HG03439 (cell line): ENCODE measurements around the gene CETN2.

Experiments used
- ATAC-seq: cut with Tn5 transposase; IDR thresholded peaks from one replicate; pipeline ENCODE4 v1.9.1; 2021; ENCODE audit warnings: mild to moderate bottlenecking, moderate library complexity; ENCODE audit not compliant: unreplicated experiment

Gene CETN2

DNA sequence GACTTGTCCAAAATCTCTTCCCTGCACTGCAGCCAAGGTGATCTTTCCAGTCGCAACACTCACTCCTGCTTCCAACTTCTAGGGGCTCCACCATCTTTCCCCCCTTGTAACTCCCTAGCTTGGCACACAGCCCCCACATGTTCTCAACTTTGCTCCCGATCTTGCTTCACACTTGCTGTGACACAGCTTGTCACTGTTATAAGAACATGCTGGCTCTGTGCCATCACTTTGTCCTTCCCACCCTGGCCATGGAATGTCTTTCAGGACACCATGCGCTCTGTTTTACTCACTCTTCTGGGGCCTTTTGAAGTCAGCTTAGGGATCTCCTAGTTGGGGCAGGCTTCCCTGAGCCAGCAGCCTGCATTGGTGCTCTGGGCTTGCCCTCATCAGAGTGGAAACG is 2.8 kb upstream of the CETN2 start:
- ATAC-seq, result no peak

DNA sequence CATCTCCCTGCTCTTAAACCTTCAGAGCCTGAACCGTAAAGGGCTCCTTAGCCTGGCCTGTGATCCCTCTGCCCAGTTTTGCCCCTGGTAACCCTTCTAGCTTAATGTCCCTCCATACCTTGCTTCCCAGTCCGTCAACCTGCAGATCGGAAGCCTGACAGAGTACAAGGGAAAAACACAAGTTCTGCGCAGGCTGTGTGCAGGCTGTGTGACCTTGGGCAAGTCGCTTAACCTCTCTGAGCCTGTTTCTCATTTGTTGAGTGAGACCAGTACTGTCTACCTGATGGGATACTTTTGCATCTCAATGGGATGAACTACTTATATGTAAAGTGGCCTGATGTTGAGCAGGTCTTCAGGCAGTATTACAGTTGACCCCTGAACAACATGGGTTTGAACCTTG is 2.0 kb upstream of the CETN2 start:
- no peak for ATAC-seq

DNA sequence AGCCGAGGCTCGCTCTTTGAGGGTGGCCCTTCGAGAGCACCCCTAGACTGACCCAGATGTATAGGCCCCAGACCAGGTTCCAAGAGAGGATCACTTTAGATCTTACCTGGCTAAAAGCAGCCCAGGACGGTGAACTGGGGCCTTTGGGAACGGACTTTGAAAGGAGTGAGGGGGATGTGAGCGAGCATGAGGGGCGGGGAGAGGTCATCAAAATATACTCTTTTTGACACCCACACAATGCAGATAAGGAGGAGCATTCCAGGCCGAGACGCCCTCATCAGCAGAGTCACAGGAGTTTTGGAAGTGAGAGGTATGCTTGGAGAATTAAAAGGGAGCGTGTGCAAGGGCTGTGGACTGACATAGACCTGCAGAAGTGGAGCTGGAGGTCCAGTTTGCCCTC is 834 bp upstream of the CETN2 start:
- ATAC-seq, result no peak

DNA sequence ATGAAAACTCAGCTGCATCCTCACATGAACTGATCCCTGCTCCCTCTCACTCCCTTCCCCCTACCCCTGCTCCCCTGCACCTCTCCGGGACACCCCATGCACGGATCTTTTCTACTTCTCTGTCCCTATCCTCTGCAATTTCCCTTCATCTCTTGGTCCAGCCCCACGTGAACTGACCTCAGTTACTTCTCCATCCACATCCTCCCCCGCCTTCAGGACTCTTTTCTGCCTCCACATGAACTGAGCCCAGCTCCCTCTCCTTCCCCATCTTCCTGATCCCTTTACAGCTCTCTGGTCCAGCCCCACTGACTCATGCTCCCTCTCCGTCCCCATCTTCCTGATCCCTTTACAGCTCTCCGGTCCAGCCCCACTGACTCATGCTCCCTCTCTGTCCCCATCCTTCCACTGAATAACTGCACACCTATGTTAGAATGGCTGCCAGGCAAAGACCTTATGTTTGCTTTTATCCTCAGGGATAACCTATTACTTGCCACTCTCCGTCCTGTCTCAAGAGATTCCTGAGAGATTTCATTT is 5.6 kb downstream of the CETN2 start:
- no peak for ATAC-seq

DNA sequence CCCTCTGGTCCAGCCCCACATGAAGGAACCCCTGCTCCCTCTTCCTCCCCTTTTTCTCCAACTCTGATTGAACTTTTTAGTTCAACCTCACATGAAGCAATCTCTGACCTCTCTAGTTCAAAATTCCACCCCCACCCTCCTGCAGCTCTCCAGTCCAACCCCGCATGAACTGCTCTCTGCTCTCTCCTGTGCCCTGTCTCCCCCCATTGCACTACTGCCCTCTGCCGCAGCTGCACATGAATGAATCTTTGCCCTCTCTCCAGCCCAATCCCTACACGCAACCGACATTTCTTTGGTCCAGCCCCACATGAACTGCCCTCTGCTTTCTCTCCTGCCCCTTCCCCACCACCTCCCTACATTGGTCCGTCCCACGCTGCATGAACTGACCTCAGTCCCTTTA is 6.9 kb downstream of the CETN2 start:
- ATAC-seq, result no peak

DNA sequence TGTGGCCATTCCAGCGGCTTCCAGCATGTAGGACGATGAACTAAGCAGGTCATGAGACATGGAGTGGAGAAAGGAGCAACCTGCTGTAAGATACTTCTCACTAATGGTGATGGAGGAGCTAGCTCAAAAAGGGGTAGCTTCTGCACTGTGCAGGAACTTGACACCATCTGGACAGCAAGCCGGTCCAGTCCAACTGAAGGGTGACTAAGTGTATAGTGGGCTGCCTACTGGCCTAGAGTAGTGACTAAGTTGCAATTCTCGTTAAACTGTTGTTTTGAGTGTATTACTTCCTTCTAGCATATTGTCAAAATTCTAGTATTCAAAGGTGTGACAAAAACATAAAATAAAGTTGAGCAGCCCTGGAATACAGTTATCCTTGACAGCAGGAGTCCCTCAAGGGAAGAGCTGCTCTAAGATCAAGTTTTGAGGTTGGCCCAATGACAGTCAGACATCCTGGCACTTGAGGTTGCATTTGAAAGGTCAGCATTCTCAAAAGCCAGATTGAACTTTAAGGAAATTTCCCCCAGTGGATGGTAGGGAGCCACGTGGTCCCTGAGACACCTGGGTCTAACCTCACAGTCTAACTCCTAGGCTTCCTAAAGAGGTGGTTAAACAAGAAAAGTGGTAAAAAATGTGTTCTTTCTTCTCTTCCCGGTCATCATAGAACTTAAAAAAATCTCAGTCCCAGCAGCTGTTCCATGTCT is 8.0 kb downstream of the CETN2 start:
- no peak for ATAC-seq

DNA sequence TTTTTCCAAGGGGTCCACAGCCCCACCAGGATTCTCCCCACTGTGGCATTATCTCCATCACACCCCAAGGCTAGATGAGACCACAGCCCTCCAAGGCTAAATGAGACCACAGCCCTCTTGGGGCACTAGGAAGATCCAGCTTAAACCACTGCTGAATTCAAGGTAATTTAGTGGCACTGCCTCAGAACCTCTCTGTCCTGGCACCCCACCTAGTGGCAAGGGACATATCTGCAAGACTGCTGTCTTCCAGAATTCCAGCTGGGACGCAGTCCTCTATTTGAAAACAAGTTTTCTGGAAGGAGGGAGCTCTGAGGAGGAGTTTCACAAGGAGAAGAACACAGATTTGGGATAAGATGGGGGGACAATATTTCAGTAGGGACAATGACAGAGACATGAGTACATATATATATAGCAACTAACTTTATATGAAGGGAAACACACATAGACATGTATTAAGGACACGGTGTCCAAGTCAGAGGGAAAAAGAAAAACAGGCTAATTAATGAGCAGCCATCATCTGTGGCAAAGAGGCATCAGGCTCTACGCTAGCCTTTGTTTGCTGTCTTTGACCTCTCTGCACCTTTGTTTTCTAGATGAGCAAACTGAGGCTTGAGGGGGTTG is 9.3 kb downstream of the CETN2 start:
- ATAC-seq, result no peak

DNA sequence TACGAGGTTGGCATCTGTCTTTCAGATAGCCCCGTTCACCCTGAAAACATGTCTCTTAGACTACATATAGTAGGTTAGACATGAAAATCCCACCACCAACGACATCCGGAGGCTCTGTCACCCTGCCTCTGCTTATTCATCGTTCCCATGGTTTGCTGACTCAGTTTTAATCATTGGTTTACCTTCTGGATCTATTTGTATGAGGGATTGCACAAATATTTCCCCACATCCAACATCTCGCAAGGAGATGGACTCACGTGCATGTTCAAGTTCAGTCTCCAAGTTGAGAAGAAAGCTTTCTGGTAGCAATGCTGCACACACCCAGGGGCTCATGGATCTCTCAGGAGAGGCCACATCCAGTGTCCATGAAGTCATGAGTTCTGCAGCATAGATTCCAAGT is 10.8 kb downstream of the CETN2 start:
- no peak for ATAC-seq

DNA sequence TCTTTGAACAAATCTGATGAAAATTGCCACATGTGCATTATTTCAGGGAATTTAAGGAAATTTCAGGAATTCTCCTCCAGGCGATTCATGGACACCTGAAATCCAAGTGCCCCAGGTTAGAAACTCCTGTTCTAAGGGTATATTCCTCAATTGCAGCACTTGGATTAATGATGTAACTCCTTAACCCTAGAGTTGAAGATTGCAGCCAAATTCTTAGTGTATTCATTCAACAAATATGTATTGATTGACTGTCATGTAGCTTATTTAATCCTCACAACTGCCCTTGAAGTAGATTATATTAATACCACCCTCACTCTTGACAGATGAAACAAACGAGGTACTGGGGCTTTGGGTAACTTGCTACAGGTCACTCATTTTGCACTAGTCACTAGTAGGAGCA is 11.3 kb downstream of the CETN2 start:
- no peak for ATAC-seq

DNA sequence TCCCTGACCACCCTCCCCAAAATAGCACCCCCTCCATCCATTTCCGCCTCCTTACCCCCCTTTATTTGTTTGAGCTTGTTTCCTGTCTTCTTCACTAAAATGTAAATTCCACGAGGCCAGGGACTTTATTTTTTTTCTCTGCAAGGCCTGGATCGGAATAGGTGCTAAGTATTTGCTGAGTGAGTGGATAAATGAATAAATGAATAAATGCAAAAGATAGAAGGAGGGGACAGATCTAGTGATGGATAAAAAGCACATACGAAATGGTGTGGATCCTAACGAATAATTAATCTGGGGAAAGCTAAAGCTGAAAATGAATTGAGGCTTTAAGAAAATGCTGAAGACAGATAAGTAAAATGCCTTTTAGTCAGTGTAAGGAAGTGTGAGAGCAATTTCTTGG is 12.2 kb downstream of the CETN2 start:
- ATAC-seq, result no peak

DNA sequence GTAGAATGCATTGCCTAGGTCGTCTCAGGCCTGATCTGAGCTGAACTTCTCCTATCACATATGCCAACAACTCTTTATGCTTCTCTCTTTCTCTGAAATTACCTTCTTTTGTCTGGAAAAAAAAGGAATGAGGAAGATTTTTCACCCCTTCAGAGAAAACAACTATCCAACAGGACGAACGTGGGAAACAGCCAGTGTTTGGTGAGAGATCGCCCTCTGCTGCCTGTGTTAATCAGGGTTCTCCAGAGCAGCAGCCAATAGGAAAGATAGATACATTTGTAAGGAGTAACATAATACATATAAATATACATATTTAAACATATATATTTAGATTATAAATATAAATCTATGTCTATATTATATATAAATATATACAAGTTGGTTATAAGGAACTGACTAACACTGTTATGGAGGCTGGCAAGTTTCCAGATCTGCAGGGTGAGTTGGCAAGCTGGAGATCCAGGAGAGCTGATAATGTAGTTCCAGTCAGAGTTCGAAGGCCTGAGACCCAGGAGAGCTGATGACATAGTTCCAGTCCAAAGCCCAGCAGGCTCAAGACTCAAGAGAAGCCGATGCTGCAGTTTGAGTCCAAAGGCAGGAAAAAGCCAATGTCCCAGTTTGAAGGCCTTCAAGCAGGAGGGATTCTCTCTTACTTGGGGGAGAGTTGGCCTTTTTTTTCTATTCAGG is 13.3 kb downstream of the CETN2 start:
- no peak for ATAC-seq

DNA sequence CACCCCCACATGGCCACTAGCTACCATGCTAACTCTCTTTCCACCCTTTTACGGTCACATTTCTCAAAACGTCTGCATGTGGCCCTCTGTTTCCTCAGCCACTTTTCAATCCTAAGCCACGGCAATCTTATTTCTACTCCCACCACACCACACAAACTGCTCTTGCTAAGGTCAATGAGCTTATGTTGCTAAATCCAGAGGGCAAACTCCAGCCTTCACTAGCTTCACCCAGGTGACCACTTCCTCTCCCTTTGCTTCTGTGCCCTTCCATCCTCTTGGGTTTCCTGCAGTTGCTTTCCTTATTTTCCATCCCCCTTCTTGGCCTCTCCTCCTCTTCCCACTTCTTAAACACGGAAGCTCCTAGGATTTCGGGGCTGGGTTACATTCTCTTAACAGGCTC is 16.5 kb downstream of the CETN2 start:
- no peak for ATAC-seq

DNA sequence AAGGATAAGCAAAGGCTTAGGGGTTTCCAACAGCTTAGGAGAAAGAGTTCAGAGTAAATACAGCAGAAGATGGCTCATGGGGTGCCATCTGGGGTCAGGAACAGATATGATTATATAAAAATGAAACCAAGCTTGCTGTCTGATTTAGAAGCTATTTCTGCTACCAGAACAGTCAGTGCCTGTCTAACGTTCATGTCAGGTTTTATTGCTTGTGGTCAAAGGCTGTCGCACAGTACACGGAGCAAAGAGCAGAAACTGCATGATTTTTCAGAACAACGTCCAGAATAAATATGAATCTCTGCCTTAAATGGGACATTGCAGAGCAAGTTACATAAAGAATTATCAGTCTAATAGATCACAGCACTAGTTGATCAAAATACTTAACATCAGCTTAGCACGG is 17.4 kb downstream of the CETN2 start:
- no peak for ATAC-seq

DNA sequence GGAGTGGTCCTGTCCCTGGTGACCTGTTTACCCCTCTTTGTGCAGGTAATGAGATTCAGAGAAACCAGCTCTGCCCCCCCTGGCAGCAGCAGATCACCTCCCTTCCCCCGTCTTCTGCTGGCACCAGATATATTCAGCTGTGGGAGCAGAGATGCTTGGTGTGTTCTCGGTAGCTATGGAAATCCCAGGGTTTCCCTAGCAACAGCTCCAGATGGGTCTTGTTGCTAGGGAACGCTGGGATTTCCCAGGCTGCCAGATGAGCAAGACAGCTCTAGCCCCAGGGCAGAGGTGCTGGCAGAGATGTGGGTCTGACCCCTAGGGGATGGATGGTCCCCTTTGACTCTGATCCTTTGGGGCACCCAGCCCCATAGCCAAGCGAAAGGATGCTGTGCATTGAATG is 20.2 kb downstream of the CETN2 start:
- no peak for ATAC-seq

DNA sequence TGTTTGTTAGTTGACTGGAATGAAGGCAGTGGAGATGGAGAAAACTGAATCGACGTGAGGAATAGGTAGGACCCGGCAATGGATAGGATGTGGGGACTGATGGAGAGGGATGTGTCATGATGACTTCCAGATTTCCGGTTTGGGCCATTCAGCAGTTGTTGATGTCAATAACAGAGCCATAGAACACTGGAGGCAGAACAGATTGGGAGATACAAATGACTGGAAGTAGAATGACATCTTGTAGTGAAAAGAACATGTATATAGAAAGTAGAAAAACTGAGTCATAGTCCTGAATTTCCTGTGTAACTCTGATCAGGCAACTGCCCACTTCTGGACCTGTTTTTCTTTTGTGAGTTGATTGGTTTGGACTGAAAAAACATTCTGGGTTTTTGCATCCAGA is 24.5 kb downstream of the CETN2 start:
- no peak for ATAC-seq

DNA sequence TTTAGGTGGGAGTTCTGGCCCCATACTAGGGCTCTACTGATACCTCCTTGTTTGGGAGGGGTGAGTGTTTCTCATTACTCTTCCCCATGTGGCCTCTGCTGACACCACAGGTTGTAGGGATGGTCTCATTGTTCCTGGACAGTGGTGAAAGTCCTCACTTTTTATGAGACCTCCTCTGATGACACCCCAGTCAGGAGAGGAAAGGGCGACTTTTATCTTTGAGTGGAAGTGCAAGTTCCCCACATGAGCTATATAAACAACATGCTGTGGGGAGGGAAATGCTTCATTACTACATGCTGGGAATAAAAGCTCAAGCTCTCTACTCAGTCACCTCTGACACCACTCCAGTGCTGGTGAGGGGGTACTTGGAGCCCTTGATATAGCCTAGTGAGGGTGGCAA is 31.6 kb downstream of the CETN2 start:
- no peak for ATAC-seq

DNA sequence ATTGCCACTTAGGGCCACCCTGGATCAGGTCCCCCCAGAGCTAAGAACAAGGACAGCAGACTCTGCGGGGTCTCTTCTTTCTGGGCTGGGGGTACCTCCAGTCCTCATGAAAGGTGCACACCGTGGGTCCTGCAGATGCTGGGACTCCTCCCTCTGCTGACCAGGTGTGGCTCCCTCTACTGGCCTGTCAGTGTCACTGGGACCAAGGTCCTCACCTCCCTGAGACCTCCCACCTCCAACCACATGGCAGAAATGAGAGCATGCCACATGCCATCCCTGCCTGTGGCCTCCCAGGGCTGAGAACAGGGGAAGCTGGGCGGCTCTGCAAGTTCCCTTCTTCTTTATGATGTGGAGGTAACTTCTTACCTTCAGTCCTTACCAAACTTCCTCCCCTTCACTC is 43.5 kb downstream of the CETN2 start:
- ATAC-seq, result peak; percentile 71
